GM23248 (cell line): ENCODE measurements around the gene RPS4Y2.

Source experiments
- EZH2 ChIP-seq: fragments of 200-600 bp; sonication (generic); IDR thresholded peaks from 2 replicates; pipeline ENCODE4 v1.6.1; 2018; ENCODE audit warnings: antibody characterized with exemption, mild to moderate bottlenecking; ENCODE audit not compliant: insufficient read depth, poor library complexity, severe bottlenecking
- EZH2phosphoT487 ChIP-seq: fragments of 200-600 bp; sonication (generic); IDR thresholded peaks from 2 replicates; pipeline ENCODE4 v1.6.1; 2018; ENCODE audit warnings: antibody characterized with exemption, moderate library complexity, mild to moderate bottlenecking, low read depth; ENCODE audit not compliant: insufficient read depth

DNA sequence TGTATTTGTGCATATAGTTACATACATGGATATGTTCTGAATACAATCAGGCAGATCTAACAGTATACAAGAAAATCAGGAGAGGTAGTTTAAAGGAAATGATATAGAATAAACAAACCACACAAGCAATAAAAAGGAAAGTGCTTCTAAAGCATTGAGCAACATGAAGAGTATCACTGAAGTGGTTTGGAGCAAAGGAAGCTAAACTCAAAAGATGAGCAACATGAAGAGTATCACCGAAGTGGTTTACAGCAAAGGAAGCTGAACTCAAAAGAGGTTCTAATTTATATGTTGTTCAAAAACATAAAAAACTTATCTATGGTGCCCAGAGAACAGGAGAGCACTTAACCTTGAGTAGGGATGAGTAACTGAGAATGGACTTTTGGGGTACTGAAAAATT, 29.1 kb downstream of the RPS4Y2 start:
- TF ChIP-seq EZH2 = no peak
- TF ChIP-seq EZH2phosphoT487 = no peak
